ENCODE data around the gene SETD1B. TPM values are rescaled to one million over a fixed set of nuclear protein-coding genes. Genes with fewer than 3 reads are reported as not detected.
"Not testable (repeated sequence)": the region's sequence is repeated elsewhere in the genome, so short reads cannot be mapped to it uniquely, and the experiment has no call there.

SETD1B gene
- total RNA-seq, 1 experiment from 2014 or later = 32.2 TPM

- no peaks in the 10 kb centered on the region for H3K4me1 Mint-ChIP-seq (ENCODE audit: low read depth, unreplicated experiment)
- no peak overlapping the region for H3K4me3 Mint-ChIP-seq (ENCODE audit: low read depth, unreplicated experiment)
- no peaks in the 10 kb centered on the region for H3K9me3 Mint-ChIP-seq (ENCODE audit: low read depth, unreplicated experiment)
- no peaks in the 10 kb centered on the region for H3K27me3 Mint-ChIP-seq (ENCODE audit: unreplicated experiment)
- CTCF ChIA-PET = no interaction called here
- BruUV-seq (replicated peaks) = no TSS peak
- no peak for DNase-seq
- no peaks in the 10 kb centered on the region for H3K36me3 Mint-ChIP-seq (ENCODE audit: insufficient read depth, unreplicated experiment)
- H3K27ac Mint-ChIP-seq (ENCODE audit: unreplicated experiment) = no peak overlapping the region
- intact Hi-C loops (cut with micrococcal nuclease; ENCODE audit: unreplicated experiment) = no loop called here
- no peak for TF ChIP-seq CTCF (IDR thresholded peaks at IDR 0.05; ENCODE audit: unreplicated experiment)
Observed at GRCh38 chr12:121874071-121874470, 70.3 kb downstream of the SETD1B start.

DNA sequence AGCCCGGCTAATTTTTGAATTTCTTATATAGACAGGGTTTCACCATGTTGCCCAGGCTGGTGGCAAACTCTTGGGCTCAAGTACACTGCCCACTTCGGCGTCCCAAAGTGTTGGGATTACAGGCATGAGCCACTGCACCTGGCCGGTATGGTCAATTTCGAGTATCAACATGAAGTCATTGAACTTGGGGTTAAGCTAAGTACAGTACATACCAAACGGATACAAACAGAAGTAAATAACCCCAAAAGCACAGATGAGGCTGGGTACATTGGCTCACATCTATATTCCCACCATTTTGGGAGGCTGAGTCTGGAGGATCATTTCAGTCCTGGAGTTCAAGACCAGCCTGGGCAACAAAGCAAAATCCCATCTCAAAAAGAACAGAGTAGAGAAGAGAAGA lies 71.8 kb downstream of the SETD1B start:
- BruUV-seq (replicated peaks) = no TSS peak
- H3K9me3 Mint-ChIP-seq (ENCODE audit: low read depth, unreplicated experiment) = no peaks in the 10 kb centered on the region
- no peak overlapping the region for H3K27ac Mint-ChIP-seq (ENCODE audit: unreplicated experiment)
- no peaks in the 10 kb centered on the region for H3K4me1 Mint-ChIP-seq (ENCODE audit: low read depth, unreplicated experiment)
- no peaks in the 10 kb centered on the region for H3K36me3 Mint-ChIP-seq (ENCODE audit: insufficient read depth, unreplicated experiment)
- H3K4me3 Mint-ChIP-seq (ENCODE audit: low read depth, unreplicated experiment) = no peak overlapping the region
- DNase-seq = no peak
- TF ChIP-seq CTCF (IDR thresholded peaks at IDR 0.05; ENCODE audit: unreplicated experiment) = no peak
- no peaks in the 10 kb centered on the region for H3K27me3 Mint-ChIP-seq (ENCODE audit: unreplicated experiment)
- intact Hi-C loops (cut with micrococcal nuclease; ENCODE audit: unreplicated experiment) = no loop called here
- CTCF ChIA-PET = interaction anchor here (0.6 kb wide), 1 partner anchor 85 kb away, joined by 3 read pairs; no protein-coding TSS in a partner anchor

DNA sequence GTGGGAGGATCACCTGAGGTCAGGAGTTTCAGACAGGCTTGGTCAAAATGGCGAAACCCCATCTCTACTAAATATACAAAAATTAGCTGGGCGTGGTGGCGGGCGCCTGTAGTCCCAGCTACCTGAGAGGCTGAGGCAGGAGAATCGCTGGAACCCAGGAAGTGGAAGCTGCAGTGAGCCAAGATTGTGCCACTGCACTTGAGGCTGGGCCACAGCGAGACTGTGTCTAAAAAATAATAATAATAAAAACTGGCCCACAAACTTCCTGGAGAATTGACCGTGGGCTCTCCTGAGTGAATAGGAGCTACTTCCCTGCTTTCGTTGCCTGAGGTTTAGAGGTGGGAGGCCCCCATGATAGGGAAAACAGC lies 72.3 kb downstream of the SETD1B start:
- DNase-seq; H3K4me1 Mint-ChIP-seq (ENCODE audit: low read depth, unreplicated experiment); H3K36me3 Mint-ChIP-seq (ENCODE audit: insufficient read depth, unreplicated experiment); H3K27ac Mint-ChIP-seq (ENCODE audit: unreplicated experiment); H3K27me3 Mint-ChIP-seq (ENCODE audit: unreplicated experiment); H3K9me3 Mint-ChIP-seq (ENCODE audit: low read depth, unreplicated experiment); H3K4me3 Mint-ChIP-seq (ENCODE audit: low read depth, unreplicated experiment); BruUV-seq (replicated peaks); intact Hi-C loops (cut with micrococcal nuclease; ENCODE audit: unreplicated experiment): not testable (repeated sequence)
- CTCF ChIA-PET = interaction anchor here (0.6 kb wide), 2 partner anchors 84 to 240 kb away, joined by 3 read pairs; no protein-coding TSS in a partner anchor

Other genes with a start within 250 kb of the SETD1B start
- 23.8 and 24.7 TPM in 2 replicates for gene KDM2B, start 223.0 kb upstream of the SETD1B start, total RNA-seq (2022)
- 33.4 and 35.5 TPM in 2 replicates for gene ORAI1, start 177.5 kb upstream of the SETD1B start, total RNA-seq (2022)
- gene MORN3, start 134.4 kb upstream of the SETD1B start, total RNA-seq (2022) = 0.76 and 1.2 TPM in 2 replicates
- gene TMEM120B, start 91.3 kb upstream of the SETD1B start, total RNA-seq (2022) = 23.2 and 25.3 TPM in 2 replicates
- 73.9 and 121 TPM in 2 replicates for gene RHOF, start 10.3 kb upstream of the SETD1B start, total RNA-seq (2022)
- not detected in 2 replicates for gene HPD, start 54.9 kb downstream of the SETD1B start, total RNA-seq (2022)
- gene PSMD9, start 84.8 kb downstream of the SETD1B start, total RNA-seq (2022) = 66.0 and 68.3 TPM in 2 replicates
- 3.8 and 5.0 TPM in 2 replicates for gene CFAP251, start 114.6 kb downstream of the SETD1B start, total RNA-seq (2022)
- gene BCL7A, start 217.9 kb downstream of the SETD1B start, total RNA-seq (2022) = 21.0 and 25.5 TPM in 2 replicates

Data from Calu3 (cell line).